Measurements from ENCODE around the gene NECTIN2.

The NECTIN2 gene

DNA sequence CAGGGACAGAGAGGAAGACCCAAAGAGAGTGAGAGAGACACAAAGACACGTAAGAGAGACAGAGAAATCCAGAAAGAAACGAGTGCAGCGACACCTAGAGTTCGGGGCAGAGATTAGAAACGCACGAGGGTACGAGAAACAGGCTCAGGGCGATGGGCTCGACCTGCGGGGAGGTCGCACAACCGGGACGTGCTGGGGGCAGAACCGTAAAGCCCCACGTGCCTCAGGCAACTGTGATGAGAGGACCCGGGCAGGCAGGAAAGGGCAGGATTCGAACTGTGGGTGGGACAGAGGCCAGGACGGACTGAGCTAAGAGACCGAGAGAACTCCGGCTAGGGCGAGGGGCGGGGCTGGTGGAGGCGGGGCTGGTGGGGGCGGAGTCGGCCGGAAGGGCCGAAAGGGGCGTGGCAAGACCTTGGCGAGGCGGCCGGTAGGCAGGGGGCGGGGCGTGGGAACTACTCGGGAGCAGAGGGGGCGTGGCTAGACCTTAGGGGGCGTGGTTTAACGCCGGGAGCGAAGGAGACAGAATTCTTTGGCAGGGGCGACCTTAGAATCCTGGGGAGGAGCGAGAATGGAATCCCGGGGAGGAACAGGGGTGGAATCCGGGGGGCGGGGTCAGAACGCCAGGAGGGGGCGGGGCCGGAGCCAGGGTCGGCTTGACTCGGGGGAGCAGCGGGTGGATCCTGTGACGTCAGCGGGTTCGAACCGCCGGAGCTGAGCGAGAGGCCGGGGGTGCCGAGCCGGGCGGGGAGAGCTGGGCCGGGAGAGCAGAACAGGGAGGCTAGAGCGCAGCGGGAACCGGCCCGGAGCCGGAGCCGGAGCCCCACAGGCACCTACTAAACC lies at the start of gene NECTIN2:
Gene NECTIN2 (plus strand): TSS at position 686 of the 843 bp plus-strand sequence. CDS start 229 bp downstream, outside the sequence.
- peak; percentile 57 to 65 for ATAC-seq

DNA sequence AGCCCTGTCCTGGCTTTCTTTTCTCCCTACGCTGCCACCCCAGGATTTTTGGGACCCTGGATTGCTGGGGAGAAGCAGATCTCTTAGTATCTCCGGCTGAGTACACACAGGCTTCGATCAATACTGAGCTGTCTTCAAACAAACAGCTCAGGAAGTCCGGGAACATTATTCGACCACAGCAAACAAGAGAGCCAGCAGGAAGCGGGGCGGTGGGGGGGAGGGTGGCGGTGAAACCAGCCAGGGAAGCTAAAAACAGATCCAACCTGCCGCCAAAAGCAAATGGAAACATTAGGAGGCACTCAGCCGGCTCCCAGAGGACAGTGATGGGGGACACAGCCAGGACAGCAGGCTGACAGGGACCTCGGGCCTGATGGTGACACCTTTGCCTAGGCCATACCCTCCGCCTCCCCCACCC lies 49.4 kb upstream of the NECTIN2 start:
- ATAC-seq, result no peak

DNA sequence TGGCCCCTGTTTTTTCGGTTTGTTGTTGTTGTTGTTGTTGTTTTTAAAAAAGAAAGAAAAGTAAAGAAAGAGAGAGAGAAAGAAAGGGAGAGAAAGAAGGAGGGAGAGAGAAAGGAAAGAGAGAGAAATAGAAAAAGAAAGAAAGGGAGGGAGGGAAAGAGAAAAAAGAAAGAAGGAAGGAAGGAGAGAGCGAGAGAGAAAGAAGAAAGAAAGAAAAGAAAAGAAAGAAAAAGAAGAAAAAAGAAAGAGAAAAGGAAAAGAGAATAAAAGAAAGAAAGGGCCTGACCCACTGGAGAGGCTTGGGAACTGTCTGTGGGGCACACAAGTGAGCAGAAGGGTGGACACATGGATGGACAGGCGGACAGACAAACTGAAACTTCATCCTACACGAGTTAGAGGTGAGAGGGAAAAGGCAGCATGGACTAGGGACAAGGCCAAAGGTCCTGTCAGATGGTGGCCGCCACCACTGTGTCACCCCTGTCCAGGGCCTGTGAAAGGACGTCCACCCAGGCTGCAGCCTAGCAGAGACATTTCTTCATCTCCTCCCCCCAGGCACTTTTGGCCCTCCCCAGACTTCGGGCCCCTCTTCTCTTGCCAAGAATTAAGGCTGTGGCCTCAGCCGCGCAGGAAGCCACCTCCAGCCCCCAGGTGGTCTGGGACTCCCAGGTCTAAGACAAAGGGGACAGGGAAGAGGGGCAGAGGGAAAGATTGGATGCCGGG lies 46.3 kb upstream of the NECTIN2 start:
- no peak for ATAC-seq

DNA sequence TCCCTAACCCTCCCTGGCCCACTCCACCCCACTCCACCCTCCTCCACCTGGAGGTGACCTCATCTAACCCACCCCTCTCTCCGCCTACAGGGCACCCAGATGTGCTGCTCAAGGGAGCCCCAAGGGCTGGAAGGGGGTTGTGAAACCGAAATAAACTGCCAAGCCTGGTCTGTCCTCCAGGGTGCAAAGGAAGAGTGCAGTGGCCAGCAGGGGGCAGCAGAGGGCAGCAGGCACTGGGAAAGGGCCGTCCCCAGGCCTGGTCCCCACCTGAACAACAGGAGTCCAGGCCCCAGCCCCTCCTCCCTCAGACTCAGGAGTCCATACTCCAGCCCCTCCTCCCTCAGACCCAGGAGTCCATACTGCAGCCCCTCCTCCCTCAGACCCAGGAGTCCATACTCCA lies 45.6 kb upstream of the NECTIN2 start:
- peak; percentile 96 for ATAC-seq

DNA sequence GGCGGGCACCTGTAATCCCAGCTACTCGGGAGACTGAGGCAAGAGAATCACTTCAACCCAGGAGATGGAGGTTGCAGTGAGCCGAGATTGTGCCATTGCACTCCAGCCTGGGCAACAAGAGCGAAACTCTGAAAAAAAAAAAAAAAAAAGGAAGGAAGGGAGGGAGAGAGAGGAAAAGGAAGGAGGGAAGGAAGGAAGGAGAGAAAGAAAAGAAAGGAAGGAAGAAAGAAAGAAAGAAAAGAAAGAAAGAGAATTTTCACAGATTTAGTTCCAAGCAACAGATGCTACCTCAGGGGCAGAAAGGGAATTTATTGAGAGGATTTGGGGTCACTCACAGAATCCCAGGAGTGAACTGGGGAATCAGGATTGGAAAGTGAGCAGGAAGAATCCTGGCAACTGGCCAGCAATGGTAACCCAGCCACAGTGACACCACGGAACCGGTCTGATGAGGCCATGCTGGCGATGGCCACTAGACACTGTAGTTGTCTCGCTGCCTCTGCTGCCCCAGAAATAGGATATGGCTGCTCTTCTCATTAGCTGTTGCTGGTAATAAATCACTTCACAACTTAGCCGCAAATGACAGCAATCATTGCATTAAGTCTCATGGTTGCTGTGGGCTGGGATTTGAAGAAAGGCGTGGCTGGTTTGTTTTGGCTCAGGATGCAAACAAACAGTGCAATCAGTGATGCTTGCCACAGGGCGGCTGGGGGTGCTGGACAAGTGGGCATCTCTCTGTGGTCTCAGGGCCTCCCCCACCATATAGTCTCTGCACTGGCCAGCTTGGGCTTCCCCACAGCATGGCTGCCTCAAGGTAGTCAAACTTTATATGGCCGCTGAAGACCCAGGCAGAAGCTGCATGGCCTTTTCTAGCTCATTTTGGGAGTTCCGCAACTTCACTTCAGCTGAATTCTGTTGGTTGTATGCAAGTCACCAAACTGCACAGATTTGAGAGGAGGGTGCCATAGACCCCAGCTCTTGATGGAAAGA lies 42.4 kb upstream of the NECTIN2 start:
- no peak for ATAC-seq

DNA sequence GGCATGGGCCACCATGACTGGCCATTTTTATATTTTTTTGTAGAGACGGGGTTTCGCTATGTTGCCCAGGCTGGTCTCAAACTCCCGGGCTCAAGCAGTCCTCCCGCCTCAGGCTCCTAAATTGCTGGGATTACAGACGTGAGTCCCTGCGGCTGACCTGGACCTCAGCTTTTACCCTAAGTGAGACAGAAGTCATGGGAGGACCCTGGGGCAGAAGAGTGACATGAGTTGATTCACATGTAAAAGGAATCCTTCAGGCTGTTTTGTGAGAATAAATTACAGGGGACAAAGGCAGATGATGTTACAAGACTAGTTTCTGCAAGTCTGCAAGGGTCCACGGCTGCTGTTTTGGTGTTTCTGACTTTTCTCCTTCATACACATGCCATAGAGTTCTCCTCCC lies 39.8 kb upstream of the NECTIN2 start:
- ATAC-seq, result no peak

DNA sequence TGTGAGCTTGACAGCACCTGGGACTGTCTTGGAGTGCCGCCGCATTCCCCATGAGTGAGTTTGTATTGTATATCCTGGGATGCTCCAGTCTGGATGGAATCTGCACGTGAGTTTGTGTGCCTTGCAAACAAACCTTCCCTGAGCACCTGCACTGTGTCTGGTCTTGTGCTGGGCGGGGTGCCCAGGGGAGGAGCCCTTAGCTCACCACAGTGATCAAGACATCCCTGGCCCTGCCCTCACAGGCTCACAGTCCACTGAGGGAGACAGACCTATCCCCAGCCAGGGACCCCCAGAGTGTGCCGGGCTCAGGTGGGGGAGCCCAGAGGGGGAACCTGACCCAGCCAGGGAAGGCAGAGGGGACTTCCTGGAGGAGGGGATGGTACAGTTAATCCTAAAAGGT lies 38.9 kb upstream of the NECTIN2 start:
- ATAC-seq, result no peak

DNA sequence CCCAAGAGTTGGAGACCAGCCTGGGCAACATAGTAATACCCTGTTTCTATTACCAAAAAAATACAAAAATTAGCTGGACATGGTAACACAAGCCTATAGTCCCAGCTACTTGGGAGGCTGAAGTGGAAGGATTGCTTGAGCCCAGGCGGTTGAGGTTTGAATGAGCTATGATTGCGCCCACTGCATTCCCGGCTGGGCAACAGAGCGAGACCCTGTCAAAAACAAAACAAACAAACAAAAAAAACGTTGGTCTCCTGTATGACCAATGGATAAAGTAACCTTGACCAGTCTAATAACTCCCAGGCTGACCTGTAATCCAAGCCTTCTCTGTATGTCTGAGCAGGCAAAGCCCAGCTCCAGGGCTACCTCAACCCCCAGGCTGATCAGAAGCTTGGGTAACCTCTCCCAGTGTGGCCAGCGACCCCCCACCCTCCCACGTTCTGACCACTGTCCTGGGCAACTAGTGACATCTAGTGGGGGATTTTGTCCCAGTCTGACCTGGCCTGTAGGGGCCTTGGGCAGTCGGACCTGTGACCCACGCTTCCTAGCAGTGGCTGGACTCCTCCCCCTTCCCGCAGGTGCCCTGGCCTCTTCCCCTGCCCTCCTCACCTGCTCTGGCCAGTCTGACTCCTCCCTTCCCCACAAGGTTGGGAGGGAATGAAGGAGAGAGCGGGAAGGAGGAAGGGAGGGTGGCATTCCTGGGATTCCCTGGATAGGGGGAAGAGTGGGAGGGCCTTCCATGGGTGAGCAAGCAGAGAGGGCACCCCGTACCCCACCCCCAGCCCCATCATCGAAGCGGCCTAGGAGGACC lies 38.2 kb upstream of the NECTIN2 start:
- no peak for ATAC-seq

DNA sequence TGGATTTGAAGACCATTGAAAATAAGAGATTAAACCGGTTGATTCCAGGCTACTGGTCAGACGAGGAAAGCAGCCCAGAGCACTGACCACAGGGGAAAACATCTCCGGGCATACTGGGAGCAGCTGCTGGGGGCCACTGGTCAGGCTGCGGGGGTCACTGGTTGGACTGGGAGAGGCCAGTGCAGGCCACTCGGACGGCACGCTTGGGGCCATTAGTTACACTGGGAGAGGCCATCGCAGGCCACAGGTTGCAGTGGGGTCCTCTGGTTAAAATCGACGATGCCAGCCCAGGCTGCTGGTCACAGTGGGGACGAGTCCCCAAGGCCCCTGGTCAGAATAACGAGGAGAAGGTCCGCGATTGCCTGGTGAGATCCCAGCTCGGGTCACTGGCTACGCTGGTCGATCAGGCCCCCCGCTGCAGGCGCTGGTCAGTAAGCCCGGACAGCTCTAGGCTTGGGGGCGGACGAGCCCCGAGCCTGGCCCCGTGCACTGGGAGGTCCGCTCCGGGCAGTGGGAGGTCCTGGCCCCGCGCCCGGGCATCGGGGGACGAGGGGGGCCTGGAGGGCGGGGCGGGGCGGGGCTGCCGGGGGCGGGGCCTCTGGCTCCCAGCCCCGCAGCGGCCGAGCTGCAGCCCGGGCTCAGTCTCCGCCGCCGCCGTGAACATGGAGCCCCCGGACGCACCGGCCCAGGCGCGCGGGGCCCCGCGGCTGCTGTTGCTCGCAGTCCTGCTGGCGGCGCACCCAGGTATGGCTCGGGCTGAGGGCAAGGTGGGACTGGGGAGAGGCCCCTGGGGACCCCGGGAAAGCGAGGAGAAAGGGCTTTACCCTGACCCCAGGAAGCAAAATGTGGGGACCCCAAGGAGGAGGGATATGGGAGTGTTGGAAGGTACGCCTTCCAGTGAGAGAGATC lies 37.4 kb upstream of the NECTIN2 start, which contains the start of gene BCAM:
Gene BCAM (plus strand): TSS at position 641 of the 909 bp plus-strand sequence. CDS start 22 bp downstream, at position 663.
- ATAC-seq, result no peak

DNA sequence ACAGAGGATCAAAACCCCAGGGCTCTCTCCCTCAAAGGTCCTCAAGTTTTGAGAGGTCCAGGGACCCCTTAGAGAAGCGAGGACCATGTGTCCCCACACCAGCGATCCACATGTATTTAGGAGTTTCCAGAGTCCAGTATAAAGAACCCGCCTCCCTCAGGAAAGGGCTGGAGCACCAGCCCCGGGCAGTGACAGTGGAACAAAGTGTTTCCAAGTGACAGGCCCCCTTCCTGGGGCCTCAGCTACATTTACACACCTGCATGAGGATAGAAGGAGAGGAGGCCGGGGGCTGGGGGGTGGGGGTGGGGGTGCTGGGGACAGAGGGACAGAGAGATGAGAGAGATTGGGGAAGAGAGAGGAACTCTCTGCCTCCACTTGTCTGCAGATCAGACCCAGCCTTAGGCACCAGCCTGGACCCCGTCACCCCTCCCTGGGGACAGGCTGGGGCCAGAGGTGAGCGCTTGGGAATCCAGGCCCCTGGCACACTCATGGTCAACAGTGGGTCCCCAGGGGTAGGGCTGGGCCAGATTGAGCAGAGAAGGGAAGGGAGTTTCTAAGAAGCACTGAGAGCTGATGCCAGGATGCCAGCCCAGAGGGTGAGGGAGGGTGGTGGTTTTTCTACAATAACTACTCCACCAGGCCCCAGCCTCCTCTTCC lies 36.4 kb upstream of the NECTIN2 start:
- no peak for ATAC-seq

DNA sequence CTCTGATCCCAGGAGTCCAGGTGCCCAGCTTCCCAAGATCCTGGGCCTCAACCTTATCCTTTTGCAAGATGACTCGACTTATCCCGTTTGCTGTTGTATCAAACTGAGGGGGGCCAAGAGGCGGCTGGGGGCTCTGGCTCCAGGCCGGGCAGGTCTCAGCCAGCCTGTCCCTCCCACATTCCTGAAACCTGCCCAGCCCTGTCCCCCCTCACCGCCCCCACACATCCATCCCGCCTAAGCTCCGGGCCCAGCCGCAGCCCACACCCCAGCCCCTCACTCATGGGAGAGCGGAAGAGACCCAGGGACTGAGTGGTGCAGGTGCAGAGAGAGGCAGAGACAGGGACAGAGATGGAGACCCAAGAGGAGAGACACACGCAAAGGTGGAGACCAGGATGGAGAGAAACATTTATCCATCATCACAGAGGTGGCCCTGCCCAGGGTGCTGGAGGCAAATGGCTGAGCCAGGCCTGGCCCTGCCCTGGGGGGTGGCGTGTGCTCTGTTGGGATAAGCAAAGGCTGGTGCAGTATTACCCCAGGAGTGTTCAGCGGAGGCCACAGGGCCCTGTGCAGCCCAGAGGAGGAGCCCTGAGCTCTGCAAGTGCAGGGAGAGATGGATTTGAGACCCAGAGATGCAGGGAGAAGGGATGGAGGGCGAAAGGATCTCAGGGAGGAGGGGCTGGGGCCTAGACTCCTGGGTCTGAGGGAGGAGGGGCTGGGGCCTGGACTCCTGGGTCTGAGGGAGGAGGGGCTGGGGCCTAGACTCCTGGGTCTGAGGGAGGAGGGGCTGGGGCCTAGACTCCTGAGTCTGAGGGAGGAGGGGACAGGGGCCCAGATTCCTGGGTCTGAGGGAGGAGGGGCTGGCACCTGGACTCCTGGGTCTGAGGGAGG lies 35.6 kb upstream of the NECTIN2 start:
- no peak for ATAC-seq

DNA sequence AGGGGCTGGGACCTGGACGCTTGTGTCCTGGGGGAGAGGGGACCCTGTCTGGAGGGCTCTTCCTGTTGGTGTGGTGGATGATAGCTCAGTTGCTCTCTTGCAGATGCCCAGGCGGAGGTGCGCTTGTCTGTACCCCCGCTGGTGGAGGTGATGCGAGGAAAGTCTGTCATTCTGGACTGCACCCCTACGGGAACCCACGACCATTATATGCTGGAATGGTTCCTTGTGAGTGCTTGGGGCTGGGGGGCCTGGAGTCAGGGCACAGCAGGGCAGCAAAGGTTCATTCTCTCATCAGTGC lies 35.0 kb upstream of the NECTIN2 start:
- no peak for ATAC-seq

DNA sequence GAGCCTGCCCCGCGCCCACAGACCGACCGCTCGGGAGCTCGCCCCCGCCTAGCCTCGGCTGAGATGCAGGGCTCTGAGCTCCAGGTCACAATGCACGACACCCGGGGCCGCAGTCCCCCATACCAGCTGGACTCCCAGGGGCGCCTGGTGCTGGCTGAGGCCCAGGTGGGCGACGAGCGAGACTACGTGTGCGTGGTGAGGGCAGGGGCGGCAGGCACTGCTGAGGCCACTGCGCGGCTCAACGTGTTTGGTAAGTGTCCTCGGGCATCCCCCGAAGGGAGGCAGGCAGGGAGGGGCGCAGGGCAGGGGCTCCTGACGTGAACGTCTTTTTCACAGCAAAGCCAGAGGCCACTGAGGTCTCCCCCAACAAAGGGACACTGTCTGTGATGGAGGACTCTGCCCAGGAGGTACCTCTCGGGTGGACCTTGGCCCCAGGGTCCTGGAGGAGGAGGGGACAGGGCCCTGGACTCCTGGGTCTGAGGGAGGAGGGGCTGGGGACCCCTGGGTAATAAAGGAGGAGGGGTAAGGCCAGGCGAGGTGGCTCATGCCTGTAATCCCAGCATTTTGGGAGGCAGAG lies 33.9 kb upstream of the NECTIN2 start:
- no peak for ATAC-seq

DNA sequence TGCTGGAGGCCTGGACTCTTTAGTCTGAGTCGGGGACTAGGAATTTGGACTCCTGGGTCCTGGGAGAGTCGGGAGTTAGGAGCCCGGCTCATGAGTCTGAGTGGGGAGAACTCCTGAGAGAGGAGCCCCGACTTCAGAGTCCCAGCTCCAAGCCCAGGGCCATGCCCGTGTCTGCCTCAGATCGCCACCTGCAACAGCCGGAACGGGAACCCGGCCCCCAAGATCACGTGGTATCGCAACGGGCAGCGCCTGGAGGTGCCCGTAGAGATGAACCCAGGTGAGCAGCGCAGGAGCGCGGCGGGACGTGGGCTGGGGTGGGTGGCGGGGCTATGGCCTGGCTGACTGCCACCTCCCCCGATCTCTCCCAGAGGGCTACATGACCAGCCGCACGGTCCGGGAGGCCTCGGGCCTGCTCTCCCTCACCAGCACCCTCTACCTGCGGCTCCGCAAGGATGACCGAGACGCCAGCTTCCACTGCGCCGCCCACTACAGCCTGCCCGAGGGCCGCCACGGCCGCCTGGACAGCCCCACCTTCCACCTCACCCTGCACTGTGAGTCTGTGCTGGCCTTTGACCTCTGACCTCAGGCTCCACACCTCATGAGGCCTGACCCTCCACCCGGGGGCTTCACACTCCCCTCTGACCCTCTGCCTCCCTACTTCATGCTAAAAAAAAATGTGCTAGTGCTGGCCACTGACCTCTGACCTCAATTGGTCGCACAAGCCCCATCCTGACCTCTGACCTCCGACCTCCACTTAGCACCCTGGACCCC lies 32.8 kb upstream of the NECTIN2 start:
- ATAC-seq, result no peak

DNA sequence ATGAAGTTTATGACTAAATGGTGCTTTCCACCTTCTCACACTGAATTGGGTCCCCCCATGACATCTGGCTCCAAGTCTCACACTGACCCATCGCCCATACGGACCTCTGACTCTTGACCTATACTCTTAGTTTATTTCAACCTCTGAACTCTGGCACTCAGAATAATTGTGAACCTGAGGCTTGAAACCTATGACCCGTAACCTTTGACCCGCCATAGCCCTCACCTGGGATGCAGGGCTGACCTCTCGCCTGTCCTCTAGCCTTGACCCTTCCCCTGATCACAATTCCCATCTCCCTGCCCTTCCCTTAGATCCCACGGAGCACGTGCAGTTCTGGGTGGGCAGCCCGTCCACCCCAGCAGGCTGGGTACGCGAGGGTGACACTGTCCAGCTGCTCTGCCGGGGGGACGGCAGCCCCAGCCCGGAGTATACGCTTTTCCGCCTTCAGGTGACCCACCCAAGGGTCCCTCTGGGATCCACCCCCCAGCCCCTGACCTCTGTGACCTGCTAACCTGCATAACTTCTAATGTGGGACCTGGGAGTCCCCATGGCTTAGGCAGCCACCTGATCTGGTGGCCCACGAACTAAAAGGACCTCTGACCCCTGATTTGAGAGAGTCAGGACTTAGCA lies 32.1 kb upstream of the NECTIN2 start:
- no peak for ATAC-seq

DNA sequence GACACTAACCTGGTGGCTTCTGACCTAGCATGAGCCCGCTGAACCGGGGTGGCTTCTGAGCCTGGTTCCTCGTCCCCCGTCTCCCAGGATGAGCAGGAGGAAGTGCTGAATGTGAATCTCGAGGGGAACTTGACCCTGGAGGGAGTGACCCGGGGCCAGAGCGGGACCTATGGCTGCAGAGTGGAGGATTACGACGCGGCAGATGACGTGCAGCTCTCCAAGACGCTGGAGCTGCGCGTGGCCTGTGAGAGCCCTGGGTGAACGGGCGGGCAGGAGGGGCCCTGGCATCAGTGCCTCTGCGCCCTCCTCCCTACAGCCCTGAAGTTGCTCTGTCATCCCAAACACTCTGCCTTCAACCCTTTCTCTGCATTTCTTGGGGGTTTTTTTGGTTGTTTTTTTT lies 31.6 kb upstream of the NECTIN2 start:
- no peak for ATAC-seq

DNA sequence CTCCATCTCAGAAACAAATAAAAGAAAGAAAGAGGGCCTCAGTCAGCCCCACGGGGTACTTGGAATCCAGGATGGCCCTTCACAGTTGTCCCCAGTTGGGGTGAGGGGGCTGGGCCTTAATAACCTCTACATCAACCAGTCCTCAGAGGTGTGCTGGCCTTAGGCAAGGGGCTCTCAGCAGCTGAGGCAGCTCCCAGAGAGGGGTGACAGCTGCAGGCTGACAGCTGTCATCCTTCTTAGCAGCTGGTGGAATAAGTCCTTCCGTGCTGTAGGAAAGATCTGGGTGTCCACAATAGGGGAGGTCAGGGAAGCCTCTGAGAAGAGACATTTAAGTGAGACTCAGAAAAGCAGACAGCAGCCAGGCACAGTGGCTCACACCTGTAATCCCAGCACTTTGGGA lies 29.8 kb upstream of the NECTIN2 start:
- no peak for ATAC-seq
